Caco-2 (cell line): Measurements from ENCODE around the gene DPH1. TPM values are rescaled to one million over a fixed set of nuclear protein-coding genes. Genes with fewer than 3 reads are reported as not detected.

Source experiments
- BruUV-seq: library from RNA; stranded (reverse); fragments of 400-500 nt; replicated peaks from 2 replicates; lab custom pipeline; 2021; lab: Mats Ljungman, UMichigan
- CTCF ChIA-PET: fragments of 300-600 bp; sonication (Branson Sonifier 250); formaldehyde crosslinking; loops from one replicate; lab custom pipeline; 2022; ENCODE audit warnings: antibody characterized with exemption; lab: Charles Lee
- POLR2A ChIA-PET: fragments of 300-600 bp; sonication (Branson Sonifier 250); formaldehyde crosslinking; loops from one replicate; lab custom pipeline; 2022; ENCODE audit warnings: antibody characterized with exemption; lab: Charles Lee
- DNase-seq, 2 experiments: peaks; one replicate each; pipeline versions ENCODE4 v3.0.0 to v3.0.0-alpha.2; 2020 to 2022
- H3K27me3 ChIP-seq: replicated peaks from 2 replicates; pipeline ENCODE4 v1.6.0; 2011; ENCODE audit warnings: low read length; ENCODE audit not compliant: control insufficient read depth, insufficient read depth
- H3K36me3 ChIP-seq: 2 replicates; pipeline ENCODE4 v1.5.1; 2011; ENCODE audit warnings: low read length; ENCODE audit not compliant: control insufficient read depth, insufficient read depth
- H3K4me1 ChIP-seq: fragments of 250-450 bp; sonication (Bioruptor Pico); 2 replicates; pipeline ENCODE4 v1.5.1; 2020; ENCODE audit warnings: mild to moderate bottlenecking
- H3K4me3 ChIP-seq: 2 replicates; pipeline ENCODE4 v1.5.1; 2011; ENCODE audit warnings: low read depth, mild to moderate bottlenecking, control low read depth, low read length
- H3K9me3 ChIP-seq: fragments of 250-450 bp; sonication (Bioruptor Pico); 2 replicates; pipeline ENCODE4 v1.5.1; 2020; ENCODE audit warnings: mild to moderate bottlenecking, moderate library complexity
- H3K27ac Mint-ChIP-seq: one replicate; pipeline ENCODE4 v1.8.0; 2022; ENCODE audit warnings: mixed read lengths; ENCODE audit not compliant: unreplicated experiment
- H3K27me3 Mint-ChIP-seq: one replicate; pipeline ENCODE4 v1.8.0; 2022; ENCODE audit warnings: mixed read lengths; ENCODE audit not compliant: insufficient read depth, unreplicated experiment
- H3K36me3 Mint-ChIP-seq: one replicate; pipeline ENCODE4 v1.8.0; 2022; ENCODE audit warnings: mild to moderate bottlenecking, mixed read lengths; ENCODE audit not compliant: insufficient read depth, unreplicated experiment
- H3K4me1 Mint-ChIP-seq: one replicate; pipeline ENCODE4 v1.8.0; 2022; ENCODE audit warnings: low read depth, mixed read lengths; ENCODE audit not compliant: unreplicated experiment
- H3K4me3 Mint-ChIP-seq: one replicate; pipeline ENCODE4 v1.8.0; 2022; ENCODE audit warnings: mild to moderate bottlenecking, moderate library complexity, mixed read lengths; ENCODE audit not compliant: unreplicated experiment
- H3K9me3 Mint-ChIP-seq: one replicate; pipeline ENCODE4 v1.8.0; 2022; ENCODE audit warnings: mixed read lengths; ENCODE audit not compliant: unreplicated experiment
- intact Hi-C: fragments of 100-400 bp; cut with micrococcal nuclease; formaldehyde crosslinking; loops from one replicate; pipeline ENCODE4 v1.10.0; 2022; ENCODE audit not compliant: unreplicated experiment
- total RNA-seq: library from RNA; stranded (reverse); gene quantifications from 2 replicates; pipeline ENCODE4 v1.2.3, GENCODE V29; 2022
- TF ChIP-seq, protein P1 (sequence below), 2 experiments: fragments of 200-600 bp in 1 of 2; IDR thresholded peaks; 1 replicate in 1 of 2; 2 replicates in 1 of 2; pipeline versions ENCODE4 v1.5.1 to v1.8.0; 2011 to 2022; ENCODE audit warnings: antibody characterized with exemption in 1 of 2, control low read depth in 1 of 2, inconsistent platforms in 1 of 2, low read depth in 1 of 2, low read length in 1 of 2, mild to moderate bottlenecking in 1 of 2, moderate library complexity in 1 of 2; ENCODE audit not compliant: insufficient read depth in 1 of 2, severe bottlenecking in 1 of 2, unreplicated experiment in 1 of 2

The DPH1 gene
- total RNA-seq, 1 experiment from 2014 or later, result 52.0 TPM

- BruUV-seq, result no TSS peak
- DNase-seq, result no peak
- Mint-ChIP-seq H3K4me1 (peaks cover 8% of the 10 kb centered on the region), H3K9me3 (no peaks in the 10 kb centered on the region), H3K4me3 (no peak overlapping the region), H3K36me3 (peaks cover 23% of the 10 kb centered on the region), H3K27me3 (no peaks in the 10 kb centered on the region), H3K27ac (no peak overlapping the region)
- intact Hi-C loops, result no loop called here
- CTCF ChIA-PET, result interaction anchor here (1.4 kb wide), 1 partner anchor 8 kb away, joined by 6 read pairs; no protein-coding TSS in a partner anchor
- Histone ChIP-seq H3K4me3 (no peak overlapping the region), H3K36me3 (peaks cover 3% of the 10 kb centered on the region), H3K27me3 (no peaks in the 10 kb centered on the region), H3K9me3 (no peaks in the 10 kb centered on the region), H3K4me1 (0 out of 2 replicates have a peak, but pooled peaks cover 6% of the 10 kb centered on the region)
- TF ChIP-seq, protein P1, sequence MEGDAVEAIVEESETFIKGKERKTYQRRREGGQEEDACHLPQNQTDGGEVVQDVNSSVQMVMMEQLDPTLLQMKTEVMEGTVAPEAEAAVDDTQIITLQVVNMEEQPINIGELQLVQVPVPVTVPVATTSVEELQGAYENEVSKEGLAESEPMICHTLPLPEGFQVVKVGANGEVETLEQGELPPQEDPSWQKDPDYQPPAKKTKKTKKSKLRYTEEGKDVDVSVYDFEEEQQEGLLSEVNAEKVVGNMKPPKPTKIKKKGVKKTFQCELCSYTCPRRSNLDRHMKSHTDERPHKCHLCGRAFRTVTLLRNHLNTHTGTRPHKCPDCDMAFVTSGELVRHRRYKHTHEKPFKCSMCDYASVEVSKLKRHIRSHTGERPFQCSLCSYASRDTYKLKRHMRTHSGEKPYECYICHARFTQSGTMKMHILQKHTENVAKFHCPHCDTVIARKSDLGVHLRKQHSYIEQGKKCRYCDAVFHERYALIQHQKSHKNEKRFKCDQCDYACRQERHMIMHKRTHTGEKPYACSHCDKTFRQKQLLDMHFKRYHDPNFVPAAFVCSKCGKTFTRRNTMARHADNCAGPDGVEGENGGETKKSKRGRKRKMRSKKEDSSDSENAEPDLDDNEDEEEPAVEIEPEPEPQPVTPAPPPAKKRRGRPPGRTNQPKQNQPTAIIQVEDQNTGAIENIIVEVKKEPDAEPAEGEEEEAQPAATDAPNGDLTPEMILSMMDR (IDR thresholded peaks at IDR 0.05; ENCODE audit: insufficient read depth in 1 of 2, low read depth in 1 of 2, low read length in 1 of 2, severe bottlenecking in 1 of 2, unreplicated experiment in 1 of 2), result no peak
- POLR2A ChIA-PET, result no interaction called here
Measured at GRCh38 chr17:2068031-2068518, 38.1 kb downstream of the DPH1 start.

DNA sequence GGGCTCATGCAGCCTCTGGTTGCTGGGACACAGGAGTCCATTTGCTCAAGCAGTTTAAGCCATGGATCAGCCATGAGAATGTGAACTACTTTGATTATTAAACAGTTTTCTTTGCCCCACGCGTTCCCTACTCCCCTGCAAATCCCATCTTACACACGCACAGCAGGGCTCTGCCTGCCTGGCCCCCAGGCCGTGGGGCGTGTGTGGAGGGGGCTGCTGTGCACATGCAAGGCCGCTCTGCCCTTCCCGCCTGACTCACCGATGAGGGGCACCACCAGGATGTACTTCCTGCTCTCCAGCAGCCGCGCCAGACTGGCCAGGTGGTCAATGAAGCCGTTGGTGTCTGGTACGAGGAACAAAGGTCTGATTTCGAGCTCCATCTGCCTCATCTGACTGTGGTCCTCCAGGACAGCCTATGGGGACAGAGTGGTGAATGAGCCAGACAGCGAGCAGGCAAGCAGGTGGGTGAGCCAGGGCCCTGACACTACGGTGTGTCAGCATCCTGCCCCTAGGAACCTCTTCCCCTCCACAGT lies 38.6 kb downstream of the DPH1 start:
- Mint-ChIP-seq H3K27ac (no peak overlapping the region), H3K36me3 (peaks cover 23% of the 10 kb centered on the region), H3K4me3 (no peak overlapping the region), H3K27me3 (no peaks in the 10 kb centered on the region), H3K9me3 (no peaks in the 10 kb centered on the region), H3K4me1 (peaks cover 8% of the 10 kb centered on the region)
- CTCF ChIA-PET, result interaction anchor here (1.4 kb wide), 1 partner anchor 9 kb away, joined by 6 read pairs; no protein-coding TSS in a partner anchor
- Histone ChIP-seq H3K36me3 (peaks cover 3% of the 10 kb centered on the region), H3K4me3 (no peak overlapping the region), H3K9me3 (no peaks in the 10 kb centered on the region), H3K4me1 (0 out of 2 replicates have a peak, but pooled peaks cover 6% of the 10 kb centered on the region), H3K27me3 (no peaks in the 10 kb centered on the region)
- TF ChIP-seq, protein P1 (IDR thresholded peaks at IDR 0.05; ENCODE audit: insufficient read depth in 1 of 2, low read depth in 1 of 2, low read length in 1 of 2, severe bottlenecking in 1 of 2, unreplicated experiment in 1 of 2), result no peak
- POLR2A ChIA-PET, result no interaction called here
- BruUV-seq, result no TSS peak
- no peak for DNase-seq
- intact Hi-C loops, result no loop called here

DNA sequence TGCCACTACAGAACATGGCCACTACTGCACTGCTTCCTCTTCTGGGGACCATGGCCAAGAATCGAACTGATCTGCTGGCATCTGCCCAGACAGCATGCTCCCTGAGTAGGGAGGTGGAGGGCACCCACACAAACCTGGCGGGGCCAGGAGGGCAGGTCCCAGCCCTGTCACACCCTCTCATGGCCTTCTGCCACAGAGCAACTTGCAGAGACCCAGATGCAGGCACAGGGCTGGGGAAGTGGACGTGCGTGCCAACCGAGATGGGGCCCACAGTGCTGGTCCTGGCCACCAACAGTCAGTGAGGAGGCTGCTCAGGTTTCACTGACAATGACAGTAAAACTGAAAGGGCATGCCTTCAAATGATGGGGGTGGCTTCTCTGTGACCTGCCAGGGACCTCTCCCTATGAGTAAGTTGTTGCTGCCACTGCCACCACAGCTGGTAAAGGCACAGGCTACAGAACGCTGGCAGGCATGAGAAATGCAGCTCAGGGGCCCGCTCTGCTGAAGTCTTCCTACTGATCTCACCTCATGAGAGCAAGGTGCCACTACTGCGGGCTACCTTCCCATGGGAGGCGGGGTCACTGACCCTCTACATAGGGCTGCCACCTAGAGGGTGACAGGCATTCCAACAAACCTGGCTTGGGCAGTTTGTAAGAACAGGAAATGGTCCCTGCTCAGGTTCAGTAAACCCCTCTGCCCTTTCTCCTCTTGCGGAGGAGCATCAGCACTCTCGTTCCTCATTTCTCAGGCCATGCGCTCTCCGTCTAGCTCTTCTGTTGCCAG lies 40.5 kb downstream of the DPH1 start:
- POLR2A ChIA-PET, result no interaction called here

More for the DNA sequence above, 40.5 kb downstream of the DPH1 start:
- no peaks in the 10 kb centered on the region for H3K9me3 ChIP-seq
- Mint-ChIP-seq H3K4me1 (peaks cover 8% of the 10 kb centered on the region), H3K27ac (no peak overlapping the region), H3K4me3 (no peak overlapping the region), H3K36me3 (peaks cover 10% of the 10 kb centered on the region), H3K27me3 (no peaks in the 10 kb centered on the region), H3K9me3 (no peaks in the 10 kb centered on the region)
- BruUV-seq, result no TSS peak
- DNase-seq, result no peak
- CTCF ChIA-PET, result no interaction called here
- H3K4me1 ChIP-seq, result 0 out of 2 replicates have a peak, but pooled peaks cover 6% of the 10 kb centered on the region
- intact Hi-C loops, result no loop called here
- H3K4me3 ChIP-seq, result no peak overlapping the region
- no peaks in the 10 kb centered on the region; the same call in 1 of the 2 replicates for H3K36me3 ChIP-seq
- H3K27me3 ChIP-seq, result no peaks in the 10 kb centered on the region
- TF ChIP-seq, protein P1 (IDR thresholded peaks at IDR 0.05; ENCODE audit: insufficient read depth in 1 of 2, low read depth in 1 of 2, low read length in 1 of 2, severe bottlenecking in 1 of 2, unreplicated experiment in 1 of 2), result peak in 1 of 2 experiments; percentile 30
